IPS-18c (cell line): ENCODE data around the gene LPAR6.
"Not testable (repeated sequence)": the region's sequence is repeated elsewhere in the genome, so short reads cannot be mapped to it uniquely, and the experiment has no call there.

Experiments
- H3K4me3 ChIP-seq: 2 replicates; pipeline ENCODE4 v1.7.0; 2013; ENCODE audit warnings: low read depth, mild to moderate bottlenecking, low read length, moderate library complexity; ENCODE audit not compliant: insufficient read depth
- H3K9me3 ChIP-seq: one replicate; pipeline ENCODE4 v1.6.1; 2013; ENCODE audit warnings: mild to moderate bottlenecking, low read length, moderate library complexity; ENCODE audit not compliant: control insufficient read depth, insufficient read depth

Gene LPAR6

GRCh38 chr13:48426755-48427298 is 13.9 kb upstream of the LPAR6 start:
- not testable (repeated sequence) for H3K4me3 ChIP-seq, H3K9me3 ChIP-seq

GRCh38 chr13:48426052-48426451 is 13.1 kb upstream of the LPAR6 start:
- Histone ChIP-seq H3K9me3 (no peaks in the 10 kb centered on the region), H3K4me3 (no peak overlapping the region)

- H3K4me3 ChIP-seq, result no peak overlapping the region
- H3K9me3 ChIP-seq, result no peaks in the 10 kb centered on the region
Measured at GRCh38 chr13:48424212-48424611, 11.3 kb upstream of the LPAR6 start.

GRCh38 chr13:48422003-48422402 is 9.1 kb upstream of the LPAR6 start:
- not testable (repeated sequence) for H3K4me3 ChIP-seq, H3K9me3 ChIP-seq

GRCh38 chr13:48415516-48415915 is 2.6 kb upstream of the LPAR6 start:
- H3K9me3 ChIP-seq, result no peaks in the 10 kb centered on the region
- H3K4me3 ChIP-seq, result no peak overlapping the region

GRCh38 chr13:48414501-48414900 is 1.6 kb upstream of the LPAR6 start:
- Histone ChIP-seq H3K9me3 (no peaks in the 10 kb centered on the region), H3K4me3 (no peak overlapping the region)

- Histone ChIP-seq H3K4me3 (peak overlapping the region; percentile 45; the same call in 1 of the 2 replicates), H3K9me3 (no peaks in the 10 kb centered on the region)
Measured at GRCh38 chr13:48411841-48412531, 927 bp downstream of the LPAR6 start.

- Histone ChIP-seq H3K9me3 (no peaks in the 10 kb centered on the region), H3K4me3 (no peak overlapping the region; the same call in 1 of the 2 replicates)
Measured at GRCh38 chr13:48411147-48411794, 1.6 kb downstream of the LPAR6 start.

- H3K4me3 ChIP-seq, result no peak overlapping the region
Measured at GRCh38 chr13:48410199-48410598, 2.7 kb downstream of the LPAR6 start.

GRCh38 chr13:48405875-48406274 is 7.0 kb downstream of the LPAR6 start:
- H3K9me3 ChIP-seq, result no peaks in the 10 kb centered on the region

More at GRCh38 chr13:48410199-48410598, 2.7 kb downstream of the LPAR6 start:
- H3K9me3 ChIP-seq, result no peaks in the 10 kb centered on the region

GRCh38 chr13:48404952-48405351 is 8.0 kb downstream of the LPAR6 start:
- no peak overlapping the region for H3K4me3 ChIP-seq

More at GRCh38 chr13:48405875-48406274, 7.0 kb downstream of the LPAR6 start:
- H3K4me3 ChIP-seq, result no peak overlapping the region

GRCh38 chr13:48403913-48404312 is 9.0 kb downstream of the LPAR6 start:
- no peaks in the 10 kb centered on the region for H3K9me3 ChIP-seq
- H3K4me3 ChIP-seq, result no peak overlapping the region

More at GRCh38 chr13:48404952-48405351, 8.0 kb downstream of the LPAR6 start:
- H3K9me3 ChIP-seq, result no peaks in the 10 kb centered on the region

- H3K4me3 ChIP-seq, result no peak overlapping the region
- no peaks in the 10 kb centered on the region for H3K9me3 ChIP-seq
Measured at GRCh38 chr13:48403151-48403631, 9.7 kb downstream of the LPAR6 start.

GRCh38 chr13:48402325-48402932 is 10.5 kb downstream of the LPAR6 start:
- no peaks in the 10 kb centered on the region for H3K9me3 ChIP-seq
- no peak overlapping the region for H3K4me3 ChIP-seq

- Histone ChIP-seq H3K9me3 (no peaks in the 10 kb centered on the region), H3K4me3 (no peak overlapping the region)
Measured at GRCh38 chr13:48401480-48401879, 11.4 kb downstream of the LPAR6 start.

- Histone ChIP-seq H3K4me3 (no peak overlapping the region), H3K9me3 (no peaks in the 10 kb centered on the region)
Measured at GRCh38 chr13:48400850-48401291, 12.0 kb downstream of the LPAR6 start.

GRCh38 chr13:48400090-48400694 is 12.7 kb downstream of the LPAR6 start:
- Histone ChIP-seq H3K9me3 (no peaks in the 10 kb centered on the region), H3K4me3 (no peak overlapping the region)
